Measurements from ENCODE around the gene DDX3X. TPM values are rescaled to one million over a fixed set of nuclear protein-coding genes. Genes with fewer than 3 reads are reported as not detected.

Gene DDX3X
- total and polyA plus RNA-seq, 3 donors from 2014 or later, result 121 to 157 (median 133) TPM

DNA sequence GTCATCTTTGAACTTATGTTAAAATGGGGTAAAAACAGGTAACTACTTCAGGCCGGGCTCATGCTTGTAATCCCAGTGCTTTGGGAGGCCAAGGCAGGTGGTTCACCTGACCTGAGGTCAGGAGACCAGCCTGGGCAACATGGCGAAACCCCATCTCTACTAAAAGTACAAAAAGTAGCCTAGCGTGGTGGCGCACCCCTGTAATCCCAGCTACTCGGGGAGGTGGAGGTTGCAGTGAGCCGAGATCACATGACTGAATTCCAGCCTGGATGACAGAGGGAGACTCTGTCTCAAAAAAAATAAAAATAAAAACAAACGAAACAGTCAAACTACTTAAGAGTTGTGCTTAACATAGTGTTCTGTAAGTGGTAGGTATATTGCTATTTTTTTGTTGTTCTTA, 2.5 kb downstream of the DDX3X start:
- no peaks in the 10 kb centered on the region for H3K36me3 ChIP-seq (ENCODE audit: low read depth, missing control alignments)
- H3K9me3 ChIP-seq, result no peaks in the 10 kb centered on the region
- H3K27me3 ChIP-seq, result no peaks in the 10 kb centered on the region
- TF ChIP-seq, protein P1, sequence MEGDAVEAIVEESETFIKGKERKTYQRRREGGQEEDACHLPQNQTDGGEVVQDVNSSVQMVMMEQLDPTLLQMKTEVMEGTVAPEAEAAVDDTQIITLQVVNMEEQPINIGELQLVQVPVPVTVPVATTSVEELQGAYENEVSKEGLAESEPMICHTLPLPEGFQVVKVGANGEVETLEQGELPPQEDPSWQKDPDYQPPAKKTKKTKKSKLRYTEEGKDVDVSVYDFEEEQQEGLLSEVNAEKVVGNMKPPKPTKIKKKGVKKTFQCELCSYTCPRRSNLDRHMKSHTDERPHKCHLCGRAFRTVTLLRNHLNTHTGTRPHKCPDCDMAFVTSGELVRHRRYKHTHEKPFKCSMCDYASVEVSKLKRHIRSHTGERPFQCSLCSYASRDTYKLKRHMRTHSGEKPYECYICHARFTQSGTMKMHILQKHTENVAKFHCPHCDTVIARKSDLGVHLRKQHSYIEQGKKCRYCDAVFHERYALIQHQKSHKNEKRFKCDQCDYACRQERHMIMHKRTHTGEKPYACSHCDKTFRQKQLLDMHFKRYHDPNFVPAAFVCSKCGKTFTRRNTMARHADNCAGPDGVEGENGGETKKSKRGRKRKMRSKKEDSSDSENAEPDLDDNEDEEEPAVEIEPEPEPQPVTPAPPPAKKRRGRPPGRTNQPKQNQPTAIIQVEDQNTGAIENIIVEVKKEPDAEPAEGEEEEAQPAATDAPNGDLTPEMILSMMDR (IDR thresholded peaks at IDR 0.05), result no peak
- TF ChIP-seq POLR2A (IDR thresholded peaks at IDR 0.05), result no peak
- DNase-seq, result no peak
- WGBS, 2 donors, result 22 to 24% methylated on average over 7 of the region's 7 CpGs
- H3K4me3 ChIP-seq, result peak overlapping the region in 1 of 2 donors; percentile 91
- H3K4me1 ChIP-seq, result peaks cover 3% of the 10 kb centered on the region
- H3K27ac ChIP-seq, result no peak overlapping the region
- intact Hi-C loops (cut with DNase I; ENCODE audit: low total_unique reads), result no loop called here

- Histone ChIP-seq H3K4me1 (peaks cover 3% of the 10 kb centered on the region), H3K4me3 (no peak overlapping the region), H3K27me3 (no peaks in the 10 kb centered on the region), H3K9me3 (no peaks in the 10 kb centered on the region), H3K36me3 (ENCODE audit: low read depth, missing control alignments) (no peaks in the 10 kb centered on the region), H3K27ac (no peak overlapping the region)
- WGBS, 2 donors, result 22 to 36% methylated on average over 1 of the region's 1 CpG
- TF ChIP-seq, protein P1 (IDR thresholded peaks at IDR 0.05), result no peak
- TF ChIP-seq POLR2A (IDR thresholded peaks at IDR 0.05), result no peak
- no peak for DNase-seq
- intact Hi-C loops (cut with DNase I; ENCODE audit: low total_unique reads), result no loop called here
Measured at GRCh38 chrX:41337140-41337539, 3.2 kb downstream of the DDX3X start.

DNA sequence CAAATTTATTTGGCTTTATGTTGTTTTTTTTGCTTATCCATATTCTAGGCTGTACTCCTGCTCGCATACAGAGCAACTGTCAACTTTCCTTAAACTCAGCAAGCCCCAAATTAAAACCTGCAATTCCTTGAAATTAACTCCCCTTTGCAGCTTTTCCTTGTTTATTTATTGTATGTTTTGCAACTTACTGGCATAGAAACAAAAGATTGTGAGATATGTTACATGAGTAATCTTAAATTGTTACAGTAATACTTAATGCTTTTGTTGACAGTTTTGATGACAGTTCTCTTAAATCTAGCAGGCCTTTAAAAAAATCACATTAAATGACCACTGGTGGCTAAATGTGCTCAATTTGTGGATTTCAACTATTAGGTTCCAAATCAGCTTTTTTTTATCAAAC, 4.5 kb downstream of the DDX3X start:
- no peak for TF ChIP-seq POLR2A (IDR thresholded peaks at IDR 0.05)
- TF ChIP-seq, protein P1 (IDR thresholded peaks at IDR 0.05), result no peak

GRCh38 chrX:41339148-41339547, 5.2 kb downstream of the DDX3X start:
- intact Hi-C loops (cut with DNase I; ENCODE audit: low total_unique reads), result no loop called here
- no peaks in the 10 kb centered on the region for H3K27me3 ChIP-seq
- no peaks in the 10 kb centered on the region for H3K36me3 ChIP-seq (ENCODE audit: low read depth, missing control alignments)
- H3K4me3 ChIP-seq, result no peak overlapping the region
- H3K27ac ChIP-seq, result no peak overlapping the region
- H3K4me1 ChIP-seq, result peaks cover 3% of the 10 kb centered on the region
- WGBS, 2 donors, result 26 to 33% methylated on average over 3 to 4 of the region's 4 CpGs
- no peak for DNase-seq
- no peaks in the 10 kb centered on the region for H3K9me3 ChIP-seq
- no peak for TF ChIP-seq POLR2A (IDR thresholded peaks at IDR 0.05)
- TF ChIP-seq, protein P1 (IDR thresholded peaks at IDR 0.05), result no peak

More for the DNA sequence above, 4.5 kb downstream of the DDX3X start:
- DNase-seq, result no peak
- H3K27ac ChIP-seq, result no peak overlapping the region
- H3K27me3 ChIP-seq, result no peaks in the 10 kb centered on the region
- intact Hi-C loops (cut with DNase I; ENCODE audit: low total_unique reads), result no loop called here
- peaks cover 3% of the 10 kb centered on the region for H3K4me1 ChIP-seq
- no peaks in the 10 kb centered on the region for H3K36me3 ChIP-seq (ENCODE audit: low read depth, missing control alignments)
- no peaks in the 10 kb centered on the region for H3K9me3 ChIP-seq
- WGBS, 2 donors, result 19 to 42% methylated on average over 1 of the region's 1 CpG
- no peak overlapping the region for H3K4me3 ChIP-seq

DNA sequence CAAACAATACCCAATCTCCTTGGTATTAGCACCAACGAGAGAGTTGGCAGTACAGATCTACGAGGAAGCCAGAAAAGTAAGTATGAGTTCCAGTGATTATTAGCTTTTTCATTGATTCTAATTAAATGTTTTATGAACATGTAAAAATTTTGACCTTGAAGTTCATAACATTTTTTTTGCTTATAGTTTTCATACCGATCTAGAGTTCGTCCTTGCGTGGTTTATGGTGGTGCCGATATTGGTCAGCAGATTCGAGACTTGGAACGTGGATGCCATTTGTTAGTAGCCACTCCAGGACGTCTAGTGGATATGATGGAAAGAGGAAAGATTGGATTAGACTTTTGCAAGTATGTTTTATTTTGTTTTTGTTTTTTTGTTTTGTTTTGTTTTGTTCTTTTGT, 10.1 kb downstream of the DDX3X start:
- no peak overlapping the region for H3K4me3 ChIP-seq
- H3K9me3 ChIP-seq, result no peaks in the 10 kb centered on the region
- intact Hi-C loops (cut with DNase I; ENCODE audit: low total_unique reads), result no loop called here
- no peak for TF ChIP-seq POLR2A (IDR thresholded peaks at IDR 0.05)
- TF ChIP-seq, protein P1 (IDR thresholded peaks at IDR 0.05), result no peak
- H3K36me3 ChIP-seq (ENCODE audit: low read depth, missing control alignments), result no peaks in the 10 kb centered on the region
- no peaks in the 10 kb centered on the region for H3K4me1 ChIP-seq
- DNase-seq, result no peak
- H3K27me3 ChIP-seq, result no peaks in the 10 kb centered on the region
- 91 to 92% methylated on average over 9 of the region's 9 CpGs for WGBS, 2 donors
- no peak overlapping the region for H3K27ac ChIP-seq

All from testis (tissue), 3 donors.